ENCODE data around the gene CCNL1. TPM values are rescaled to one million over a fixed set of nuclear protein-coding genes. Genes with fewer than 3 reads are reported as not detected.
"Not testable (repeated sequence)": the region's sequence is repeated elsewhere in the genome, so short reads cannot be mapped to it uniquely, and the experiment has no call there.

CCNL1 gene
- total RNA-seq, 5 donors from 2014 or later (not counting 1 experiment from before 2014, with no cell fraction given) = 271 to 1,140 (median 276) TPM

- H3K4me3 Mint-ChIP-seq; H3K27ac Mint-ChIP-seq; DNase-seq; H3K27me3 ChIP-seq (replicated peaks in 1 of 2; ENCODE audit: control insufficient read depth in 2 of 2, extremely low read depth in 1 of 2, insufficient read depth in 2 of 2, low read length in 1 of 2); H3K27ac ChIP-seq (ENCODE audit: low read length); H3K27me3 Mint-ChIP-seq; H3K9me3 ChIP-seq; POLR2A ChIA-PET; CTCF ChIA-PET; H3K36me3 ChIP-seq (ENCODE audit: control insufficient read depth in 2 of 2, extremely low read depth in 1 of 2, insufficient read depth in 1 of 2, low read length in 1 of 2); ATAC-seq (replicated peaks in 1 of 4); H3K4me3 ChIP-seq (ENCODE audit: control insufficient read depth in 1 of 2, extremely low read depth in 1 of 2, low read length in 1 of 2): not testable (repeated sequence)
- peaks cover 7 to 18% (median 15%) of the 10 kb centered on the region in 3 donors for H3K9me3 Mint-ChIP-seq
- peaks cover 5 to 24% of the 10 kb centered on the region in 2 experiments for H3K4me1 ChIP-seq (ENCODE audit: control insufficient read depth in 1 of 2, extremely low read depth in 1 of 2, insufficient read depth in 2 of 2, low read length in 2 of 2)
- 92% methylated on average over 19 of the region's 54 CpGs for WGBS (ENCODE audit: insufficient coverage)
- peaks cover 41% of the 10 kb centered on the region for H3K36me3 Mint-ChIP-seq
- peaks cover 34 to 38% (median 36%) of the 10 kb centered on the region in 3 donors for H3K4me1 Mint-ChIP-seq
Measured at GRCh38 chr3:157178503-157179364, 18.8 kb upstream of the CCNL1 start.

GRCh38 chr3:157177801-157178453 is 18.0 kb upstream of the CCNL1 start:
- Mint-ChIP-seq H3K4me1 (peaks cover 30 to 38% (median 34%) of the 10 kb centered on the region in 3 donors), H3K36me3 (peaks cover 33% of the 10 kb centered on the region), H3K4me3 (peak overlapping the region in 1 of 3 donors; percentile 24), H3K9me3 (peaks cover 0 to 11% (median 7%) of the 10 kb centered on the region in 3 donors), H3K27ac (peak overlapping the region in 1 of 2 donors; percentile 55)
- H3K27ac ChIP-seq (ENCODE audit: low read length); ATAC-seq (replicated peaks in 1 of 4); H3K9me3 ChIP-seq; H3K27me3 Mint-ChIP-seq; DNase-seq; CTCF ChIA-PET; H3K36me3 ChIP-seq (ENCODE audit: control insufficient read depth in 2 of 2, extremely low read depth in 1 of 2, insufficient read depth in 1 of 2, low read length in 1 of 2); H3K27me3 ChIP-seq (replicated peaks in 1 of 2; ENCODE audit: control insufficient read depth in 2 of 2, extremely low read depth in 1 of 2, insufficient read depth in 2 of 2, low read length in 1 of 2); H3K4me3 ChIP-seq (ENCODE audit: control insufficient read depth in 1 of 2, extremely low read depth in 1 of 2, low read length in 1 of 2): not testable (repeated sequence)
- POLR2A ChIA-PET = interaction anchor here (0.5 to 4.8 kb wide), 5 partner anchors 17 to 40 kb away, joined by 3 to 177 read pairs (median 4); partner anchors contain the start of gene CCNL1 (in 1 of the 2)
- peaks cover 5 to 24% of the 10 kb centered on the region in 2 experiments for H3K4me1 ChIP-seq (ENCODE audit: control insufficient read depth in 1 of 2, extremely low read depth in 1 of 2, insufficient read depth in 2 of 2, low read length in 2 of 2)
- 98% methylated on average over 5 of the region's 9 CpGs for WGBS (ENCODE audit: insufficient coverage)

GRCh38 chr3:157176934-157177333 is 17.0 kb upstream of the CCNL1 start:
- Mint-ChIP-seq H3K27me3 (no peaks in the 10 kb centered on the region), H3K4me1 (peaks cover 30 to 37% (median 34%) of the 10 kb centered on the region in 3 donors), H3K4me3 (peak overlapping the region in 2 of 3 donors; percentile 22 to 24), H3K9me3 (peaks cover 0 to 6% (median 3%) of the 10 kb centered on the region in 3 donors), H3K27ac (peak overlapping the region; percentile 61 to 78), H3K36me3 (peaks cover 26% of the 10 kb centered on the region)
- no peaks in the 10 kb centered on the region for H3K36me3 ChIP-seq (ENCODE audit: control insufficient read depth in 2 of 2, extremely low read depth in 1 of 2, insufficient read depth in 1 of 2, low read length in 1 of 2)
- H3K27me3 ChIP-seq (replicated peaks in 1 of 2; ENCODE audit: control insufficient read depth in 2 of 2, extremely low read depth in 1 of 2, insufficient read depth in 2 of 2, low read length in 1 of 2) = no peaks in the 10 kb centered on the region
- no peak for DNase-seq
- 100% methylated on average over 5 of the region's 10 CpGs for WGBS (ENCODE audit: insufficient coverage)
- H3K4me1 ChIP-seq (ENCODE audit: control insufficient read depth in 1 of 2, extremely low read depth in 1 of 2, insufficient read depth in 2 of 2, low read length in 2 of 2) = peaks cover 5 to 24% of the 10 kb centered on the region in 2 experiments
- H3K4me3 ChIP-seq (ENCODE audit: control insufficient read depth in 1 of 2, extremely low read depth in 1 of 2, low read length in 1 of 2) = no peak overlapping the region
- H3K9me3 ChIP-seq = no peaks in the 10 kb centered on the region
- ChIA-PET CTCF (interaction anchor here in 1 of 2 donors (0.6 to 1.1 kb wide), 2 partner anchors 90 to 496 kb away, joined by 3 to 5 read pairs; no protein-coding TSS in a partner anchor), POLR2A (interaction anchor here (0.5 to 4.8 kb wide), 6 partner anchors 16 to 1488 kb away, joined by 3 to 177 read pairs (median 6); partner anchors contain the start of gene CCNL1 (in 2 of the 2))
- ATAC-seq (replicated peaks in 1 of 4) = no peak
- no peak overlapping the region for H3K27ac ChIP-seq (ENCODE audit: low read length)

- H3K36me3 ChIP-seq (ENCODE audit: control insufficient read depth in 2 of 2, extremely low read depth in 1 of 2, insufficient read depth in 1 of 2, low read length in 1 of 2) = no peaks in the 10 kb centered on the region
- H3K4me1 Mint-ChIP-seq = peaks cover 30 to 37% (median 34%) of the 10 kb centered on the region in 3 donors
- H3K4me3 ChIP-seq (ENCODE audit: control insufficient read depth in 1 of 2, extremely low read depth in 1 of 2, low read length in 1 of 2) = peak overlapping the region; percentile 78 to 88
- H3K36me3 Mint-ChIP-seq = peaks cover 21% of the 10 kb centered on the region
- H3K27ac Mint-ChIP-seq = peak overlapping the region; percentile 96 to 100
- peak overlapping the region; percentile 90 to 95 (median 94) for H3K4me3 Mint-ChIP-seq
- peaks cover 5 to 24% of the 10 kb centered on the region in 2 experiments for H3K4me1 ChIP-seq (ENCODE audit: control insufficient read depth in 1 of 2, extremely low read depth in 1 of 2, insufficient read depth in 2 of 2, low read length in 2 of 2)
- peak overlapping the region; percentile 99 for H3K27ac ChIP-seq (ENCODE audit: low read length)
- peak in 2 of 35 experiments; percentile 18 to 45 for DNase-seq
- H3K27me3 Mint-ChIP-seq = peaks cover 0 to 4% of the 10 kb centered on the region in 2 donors
- H3K27me3 ChIP-seq (replicated peaks in 1 of 2; ENCODE audit: control insufficient read depth in 2 of 2, extremely low read depth in 1 of 2, insufficient read depth in 2 of 2, low read length in 1 of 2) = no peaks in the 10 kb centered on the region
- ChIA-PET POLR2A (interaction anchor here (0.6 to 4.8 kb wide), 18 partner anchors 16 to 512 kb away, joined by 3 to 177 read pairs (median 4); partner anchors contain the start of gene CCNL1 (in 2 of the 2)), CTCF (interaction anchor here (0.7 to 3.4 kb wide), 10 partner anchors 12 to 495 kb away, joined by 3 to 38 read pairs (median 5); partner anchors contain the start of gene CCNL1 (in 1 of the 2))
- WGBS (ENCODE audit: insufficient coverage) = 11% methylated on average over 7 of the region's 12 CpGs
- peaks cover 0 to 6% (median 0%) of the 10 kb centered on the region in 3 donors for H3K9me3 Mint-ChIP-seq
- ATAC-seq (replicated peaks in 1 of 4) = no peak
- H3K9me3 ChIP-seq = no peaks in the 10 kb centered on the region
Measured at GRCh38 chr3:157175691-157176507, 16.0 kb upstream of the CCNL1 start.

GRCh38 chr3:157174649-157175498 is 14.9 kb upstream of the CCNL1 start:
- Histone ChIP-seq H3K27me3 (replicated peaks in 1 of 2; ENCODE audit: control insufficient read depth in 2 of 2, extremely low read depth in 1 of 2, insufficient read depth in 2 of 2, low read length in 1 of 2) (no peaks in the 10 kb centered on the region), H3K4me3 (ENCODE audit: control insufficient read depth in 1 of 2, extremely low read depth in 1 of 2, low read length in 1 of 2) (peak overlapping the region; percentile 78 to 88), H3K4me1 (ENCODE audit: control insufficient read depth in 1 of 2, extremely low read depth in 1 of 2, insufficient read depth in 2 of 2, low read length in 2 of 2) (peaks cover 5 to 24% of the 10 kb centered on the region in 2 experiments), H3K9me3 (no peaks in the 10 kb centered on the region), H3K36me3 (ENCODE audit: control insufficient read depth in 2 of 2, extremely low read depth in 1 of 2, insufficient read depth in 1 of 2, low read length in 1 of 2) (no peaks in the 10 kb centered on the region), H3K27ac (ENCODE audit: low read length) (peak overlapping the region; percentile 99)
- under 1% methylated on average over 50 of the region's 61 CpGs for WGBS (ENCODE audit: insufficient coverage)
- Mint-ChIP-seq H3K27me3 (peaks cover 0 to 4% of the 10 kb centered on the region in 2 donors), H3K27ac (peak overlapping the region; percentile 96 to 100), H3K9me3 (no peaks in the 10 kb centered on the region), H3K4me1 (peaks cover 30 to 33% (median 32%) of the 10 kb centered on the region in 3 donors), H3K36me3 (peaks cover 11% of the 10 kb centered on the region), H3K4me3 (peak overlapping the region; percentile 90 to 95 (median 94))
- peak; percentile 90 to 99 (median 98) for DNase-seq
- POLR2A ChIA-PET = interaction anchor here (0.6 to 4.8 kb wide), 25 partner anchors 10 to 1333 kb away, joined by 3 to 177 read pairs (median 4); partner anchors contain the start of gene CCNL1 (in 2 of the 2)
- CTCF ChIA-PET = interaction anchor here (0.6 to 3.4 kb wide), 12 partner anchors 11 to 1368 kb away, joined by 3 to 38 read pairs (median 4); partner anchors contain the start of genes C3orf33 (in 1 of the 2) and CCNL1 (in 1 of the 2)
- peak; percentile 93 to 96 (median 94) for ATAC-seq (replicated peaks in 1 of 4)
